BE2C (cell line): ENCODE results near the gene CEACAM5.

ENCODE experiments used
- DNase-seq: peaks from one replicate; pipeline ENCODE4 v3.0.0-alpha.2; 2020
- H3K27me3 ChIP-seq: fragments of 250-450 bp; sonication (Bioruptor Pico); 2 replicates; pipeline ENCODE4 v1.5.1; 2020; ENCODE audit warnings: mild to moderate bottlenecking
- H3K36me3 ChIP-seq: fragments of 250-450 bp; sonication (Bioruptor Pico); 2 replicates; pipeline ENCODE4 v1.5.1; 2020; ENCODE audit warnings: mild to moderate bottlenecking
- H3K4me1 ChIP-seq: fragments of 250-450 bp; sonication (Bioruptor Pico); 2 replicates; pipeline ENCODE4 v1.5.1; 2020
- H3K4me3 ChIP-seq: 2 replicates; pipeline ENCODE4 v1.5.1; 2011; ENCODE audit warnings: low read depth, low read length
- H3K9me3 ChIP-seq: fragments of 250-450 bp; sonication (Bioruptor Pico); 2 replicates; pipeline ENCODE4 v1.5.1; 2020
- TF ChIP-seq, protein P1 (sequence below): IDR thresholded peaks from 2 replicates; pipeline ENCODE4 v1.5.1; 2012; ENCODE audit warnings: mild to moderate bottlenecking, low read depth, low read length

The CEACAM5 gene

DNA sequence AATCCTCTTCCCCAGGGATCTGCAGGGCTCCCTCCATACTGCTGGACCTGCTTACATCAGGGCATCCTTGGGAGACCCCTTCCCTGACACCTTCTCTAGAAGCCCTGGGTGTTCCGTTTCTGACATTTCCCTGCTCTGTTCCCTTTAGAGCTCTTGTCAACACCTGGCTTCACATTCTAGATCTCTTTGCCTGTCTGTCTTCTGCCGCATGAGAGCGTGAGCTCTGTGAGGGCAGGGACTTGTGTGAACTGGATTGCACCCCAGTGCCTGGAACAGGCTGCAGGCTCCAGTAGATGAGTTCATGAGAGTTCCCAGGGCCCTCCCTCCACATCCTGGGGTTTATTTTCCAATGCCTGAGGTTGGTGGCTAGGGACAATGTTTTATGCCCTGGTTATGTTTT, 21.0 kb upstream of the CEACAM5 start:
- Histone ChIP-seq H3K4me3 (no peak overlapping the region), H3K27me3 (peaks cover 11% of the 10 kb centered on the region), H3K4me1 (no peaks in the 10 kb centered on the region), H3K9me3 (no peaks in the 10 kb centered on the region), H3K36me3 (no peaks in the 10 kb centered on the region)
- DNase-seq = no peak
- TF ChIP-seq, protein P1, sequence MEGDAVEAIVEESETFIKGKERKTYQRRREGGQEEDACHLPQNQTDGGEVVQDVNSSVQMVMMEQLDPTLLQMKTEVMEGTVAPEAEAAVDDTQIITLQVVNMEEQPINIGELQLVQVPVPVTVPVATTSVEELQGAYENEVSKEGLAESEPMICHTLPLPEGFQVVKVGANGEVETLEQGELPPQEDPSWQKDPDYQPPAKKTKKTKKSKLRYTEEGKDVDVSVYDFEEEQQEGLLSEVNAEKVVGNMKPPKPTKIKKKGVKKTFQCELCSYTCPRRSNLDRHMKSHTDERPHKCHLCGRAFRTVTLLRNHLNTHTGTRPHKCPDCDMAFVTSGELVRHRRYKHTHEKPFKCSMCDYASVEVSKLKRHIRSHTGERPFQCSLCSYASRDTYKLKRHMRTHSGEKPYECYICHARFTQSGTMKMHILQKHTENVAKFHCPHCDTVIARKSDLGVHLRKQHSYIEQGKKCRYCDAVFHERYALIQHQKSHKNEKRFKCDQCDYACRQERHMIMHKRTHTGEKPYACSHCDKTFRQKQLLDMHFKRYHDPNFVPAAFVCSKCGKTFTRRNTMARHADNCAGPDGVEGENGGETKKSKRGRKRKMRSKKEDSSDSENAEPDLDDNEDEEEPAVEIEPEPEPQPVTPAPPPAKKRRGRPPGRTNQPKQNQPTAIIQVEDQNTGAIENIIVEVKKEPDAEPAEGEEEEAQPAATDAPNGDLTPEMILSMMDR = no peak

- Histone ChIP-seq H3K9me3 (no peaks in the 10 kb centered on the region), H3K27me3 (peaks cover 4% of the 10 kb centered on the region), H3K4me1 (no peaks in the 10 kb centered on the region), H3K36me3 (no peaks in the 10 kb centered on the region), H3K4me3 (no peak within 1 kb of the TSS)
- TF ChIP-seq, protein P1 = no peak
- no peak for DNase-seq
Observed at GRCh38 chr19:41688098-41688497, 20.3 kb upstream of the CEACAM5 start, which contains the start of gene CEACAM7. Gene CEACAM7 (minus strand): TSS chr19:41688270. CDS start chr19:41688165, 105 bp downstream.

DNA sequence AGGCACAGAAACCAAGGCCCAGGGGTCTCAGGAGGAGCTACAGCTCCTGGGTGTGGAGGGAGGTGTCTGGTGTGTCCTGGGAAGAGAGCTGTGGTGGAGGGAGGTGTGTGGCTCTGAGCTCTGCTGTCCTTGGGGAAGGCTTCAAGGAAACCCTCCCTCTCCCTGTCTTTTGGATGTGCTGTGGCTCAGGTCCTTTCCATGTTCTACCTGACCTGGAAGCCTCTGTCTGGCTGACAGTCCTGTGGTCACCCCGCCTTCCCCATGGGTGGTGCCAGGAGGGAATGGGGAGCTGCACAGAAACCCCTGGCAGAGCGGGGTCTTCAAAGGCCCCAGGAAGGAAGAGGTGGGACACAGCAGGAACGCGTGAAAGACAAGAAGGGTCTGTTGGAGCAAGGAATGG, 19.7 kb upstream of the CEACAM5 start:
- TF ChIP-seq, protein P1 = no peak

DNA sequence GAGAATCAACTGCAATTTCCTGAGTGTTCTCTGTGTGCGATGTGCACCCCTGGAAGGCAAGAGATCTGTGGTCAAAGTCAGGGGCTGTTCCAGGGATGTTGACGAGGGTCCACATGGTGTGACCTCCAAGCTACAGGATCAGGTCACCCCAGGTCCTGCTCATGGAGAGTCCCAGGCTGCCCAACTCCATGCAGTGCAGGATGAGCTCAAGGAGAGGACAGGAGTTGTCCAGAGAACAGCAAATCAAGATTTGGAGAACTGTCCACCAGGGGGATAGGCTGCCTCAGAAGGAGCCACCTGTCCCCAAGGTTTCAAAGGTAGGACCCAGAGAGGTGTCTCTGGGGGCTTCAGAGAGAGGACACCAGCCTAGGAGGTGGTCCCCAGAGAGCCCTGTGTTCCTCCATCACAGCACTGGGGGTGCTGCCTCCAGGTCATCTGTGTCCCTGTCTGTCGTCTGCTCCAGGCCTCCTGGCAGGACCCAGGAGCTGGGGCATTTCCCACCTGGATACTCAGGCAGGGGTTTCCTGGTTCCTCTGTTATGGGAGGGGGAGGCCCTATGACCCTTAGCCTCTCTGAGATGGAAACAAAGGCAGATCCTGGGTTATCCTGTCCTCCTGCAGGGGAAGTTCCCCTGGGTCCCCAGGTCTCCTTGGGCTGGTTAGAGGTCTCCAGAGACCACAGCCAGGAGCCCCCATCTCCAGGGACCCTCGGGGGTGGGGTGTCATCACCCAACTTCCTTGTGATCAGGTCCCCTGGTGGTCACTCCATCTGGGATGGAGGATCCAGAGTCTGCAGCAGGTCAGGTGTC, 18.2 kb upstream of the CEACAM5 start:
- TF ChIP-seq, protein P1 = no peak
- Histone ChIP-seq H3K4me3 (no peak overlapping the region), H3K36me3 (no peaks in the 10 kb centered on the region), H3K27me3 (peaks cover 2% of the 10 kb centered on the region; the same call in 1 of the 2 replicates), H3K4me1 (no peaks in the 10 kb centered on the region), H3K9me3 (no peaks in the 10 kb centered on the region)
- DNase-seq = no peak

More for the DNA sequence above, 19.7 kb upstream of the CEACAM5 start:
- Histone ChIP-seq H3K36me3 (no peaks in the 10 kb centered on the region), H3K9me3 (no peaks in the 10 kb centered on the region), H3K4me3 (no peak overlapping the region), H3K4me1 (no peaks in the 10 kb centered on the region), H3K27me3 (peaks cover 2% of the 10 kb centered on the region; the same call in 1 of the 2 replicates)
- DNase-seq = no peak

- Histone ChIP-seq H3K4me3 (no peak overlapping the region), H3K4me1 (no peaks in the 10 kb centered on the region), H3K36me3 (no peaks in the 10 kb centered on the region), H3K9me3 (no peaks in the 10 kb centered on the region), H3K27me3 (peaks cover 2% of the 10 kb centered on the region; the same call in 1 of the 2 replicates)
- TF ChIP-seq, protein P1 = no peak
- no peak for DNase-seq
Observed at GRCh38 chr19:41690801-41691065, 17.7 kb upstream of the CEACAM5 start.

GRCh38 chr19:41691268-41691970, 17.0 kb upstream of the CEACAM5 start:
- Histone ChIP-seq H3K4me3 (no peak overlapping the region), H3K9me3 (no peaks in the 10 kb centered on the region), H3K36me3 (no peaks in the 10 kb centered on the region), H3K27me3 (peaks cover 2% of the 10 kb centered on the region; the same call in 1 of the 2 replicates), H3K4me1 (no peaks in the 10 kb centered on the region)
- DNase-seq = peak; percentile 56
- TF ChIP-seq, protein P1 = peak; percentile 80
